ENCODE data around the gene KRTAP20-2. TPM values are rescaled to one million over a fixed set of nuclear protein-coding genes. Genes with fewer than 3 reads are reported as not detected.

Gene KRTAP20-2
- total RNA-seq (2021) (not detected in 2 replicates), Bru-seq, nascent RNA (not detected), BruChase-seq, experiment 1, labeled RNA remaining after a 2-hour chase (not detected), BruChase-seq, experiment 2, labeled RNA remaining after a 6-hour chase (not detected)
- long read RNA-seq = 0 reads

DNA sequence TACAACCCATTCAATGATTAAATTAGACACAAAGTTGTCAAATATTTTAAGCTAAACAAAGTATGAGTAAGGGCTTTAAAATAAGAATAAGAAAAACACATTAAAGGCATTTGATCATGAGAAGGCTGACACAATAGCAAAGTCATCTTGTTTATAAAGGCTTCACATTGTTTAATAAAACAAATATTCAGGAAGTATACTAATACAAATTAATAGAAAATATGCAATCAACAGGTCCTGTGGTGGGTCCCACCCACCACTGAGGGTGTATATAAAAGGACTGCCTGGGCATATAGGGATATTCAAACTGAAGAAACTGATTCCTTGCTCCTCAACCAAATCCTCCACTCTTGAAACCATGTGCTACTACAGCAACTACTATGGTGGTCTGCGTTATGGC is at the start of gene KRTAP20-2:
KRTAP20-2 (plus strand) TSS at position 301 of the 400 bp plus-strand sequence; CDS start at position 359, 58 bp downstream.
- intact Hi-C loops (cut with micrococcal nuclease; ENCODE audit: unreplicated experiment) = no loop called here
- POLR2A ChIA-PET (ENCODE audit: low non-redundant PET) = no interaction called here
- CTCF ChIA-PET = no interaction called here
- no TSS peak for BruUV-seq (replicated peaks)
- Histone ChIP-seq H3K36me3 (ENCODE audit: insufficient read depth, low read length, poor library complexity, severe bottlenecking) (no peaks in the 10 kb centered on the region), H3K4me1 (ENCODE audit: insufficient read depth, low read length, poor library complexity, severe bottlenecking) (no peaks in the 10 kb centered on the region), H3K9me3 (ENCODE audit: low read depth, low read length, poor library complexity, severe bottlenecking) (peaks cover 19% of the 10 kb centered on the region), H3K4me3 (ENCODE audit: low read depth, low read length, poor library complexity, severe bottlenecking) (no peak within 1 kb of the TSS), H3K27me3 (replicated peaks; ENCODE audit: insufficient read depth, low read depth, low read length, poor library complexity) (no peaks in the 10 kb centered on the region), H3K27ac (ENCODE audit: low read depth, low read length, poor library complexity, severe bottlenecking) (no peak within 1 kb of the TSS)
- TF ChIP-seq EZH2 (IDR thresholded peaks at IDR 0.05; ENCODE audit: borderline replicate concordance, low read depth, low read length, poor library complexity, severe bottlenecking) = no peak
- TF ChIP-seq, protein P1, sequence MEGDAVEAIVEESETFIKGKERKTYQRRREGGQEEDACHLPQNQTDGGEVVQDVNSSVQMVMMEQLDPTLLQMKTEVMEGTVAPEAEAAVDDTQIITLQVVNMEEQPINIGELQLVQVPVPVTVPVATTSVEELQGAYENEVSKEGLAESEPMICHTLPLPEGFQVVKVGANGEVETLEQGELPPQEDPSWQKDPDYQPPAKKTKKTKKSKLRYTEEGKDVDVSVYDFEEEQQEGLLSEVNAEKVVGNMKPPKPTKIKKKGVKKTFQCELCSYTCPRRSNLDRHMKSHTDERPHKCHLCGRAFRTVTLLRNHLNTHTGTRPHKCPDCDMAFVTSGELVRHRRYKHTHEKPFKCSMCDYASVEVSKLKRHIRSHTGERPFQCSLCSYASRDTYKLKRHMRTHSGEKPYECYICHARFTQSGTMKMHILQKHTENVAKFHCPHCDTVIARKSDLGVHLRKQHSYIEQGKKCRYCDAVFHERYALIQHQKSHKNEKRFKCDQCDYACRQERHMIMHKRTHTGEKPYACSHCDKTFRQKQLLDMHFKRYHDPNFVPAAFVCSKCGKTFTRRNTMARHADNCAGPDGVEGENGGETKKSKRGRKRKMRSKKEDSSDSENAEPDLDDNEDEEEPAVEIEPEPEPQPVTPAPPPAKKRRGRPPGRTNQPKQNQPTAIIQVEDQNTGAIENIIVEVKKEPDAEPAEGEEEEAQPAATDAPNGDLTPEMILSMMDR (conservative IDR thresholded peaks at IDR 0.05; ENCODE audit: low read depth, low read length) = no peak
- no peak for DNase-seq (ENCODE audit: low spot score)

DNA sequence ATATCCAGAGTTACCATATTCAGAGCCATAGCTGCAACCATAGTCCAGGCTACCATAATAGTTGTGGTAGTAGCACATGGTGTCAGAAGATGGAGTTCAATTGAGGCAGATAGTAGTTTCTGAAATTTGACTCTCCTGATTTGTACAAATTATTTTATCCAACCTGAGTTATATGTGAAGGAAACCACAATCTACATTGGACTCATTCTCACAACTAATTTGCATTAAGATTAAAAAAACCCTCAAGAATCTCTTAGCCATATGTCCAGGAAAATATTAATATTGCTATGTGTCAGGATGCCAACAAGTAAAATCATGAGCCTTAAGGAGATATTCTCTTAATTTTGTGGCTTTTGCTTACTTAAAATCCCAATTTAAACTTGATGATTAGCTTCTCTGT is 44.7 kb upstream of the KRTAP20-2 start, which contains the start of gene KRTAP22-2:
KRTAP22-2 (minus strand) TSS at position 101 of the 400 bp plus-strand sequence.
- H3K4me1 ChIP-seq (ENCODE audit: insufficient read depth, low read length, poor library complexity, severe bottlenecking) = no peaks in the 10 kb centered on the region
- intact Hi-C loops (cut with micrococcal nuclease; ENCODE audit: unreplicated experiment) = no loop called here
- POLR2A ChIA-PET (ENCODE audit: low non-redundant PET) = no interaction called here
- CTCF ChIA-PET = no interaction called here
- no peaks in the 10 kb centered on the region for H3K36me3 ChIP-seq (ENCODE audit: insufficient read depth, low read length, poor library complexity, severe bottlenecking)
- no peak for DNase-seq (ENCODE audit: low spot score)
- no peaks in the 10 kb centered on the region for H3K9me3 ChIP-seq (ENCODE audit: low read depth, low read length, poor library complexity, severe bottlenecking)
- no TSS peak for BruUV-seq (replicated peaks)
- no peak for TF ChIP-seq EZH2 (IDR thresholded peaks at IDR 0.05; ENCODE audit: borderline replicate concordance, low read depth, low read length, poor library complexity, severe bottlenecking)
- TF ChIP-seq, protein P1 (conservative IDR thresholded peaks at IDR 0.05; ENCODE audit: low read depth, low read length) = no peak
- H3K27me3 ChIP-seq (replicated peaks; ENCODE audit: insufficient read depth, low read depth, low read length, poor library complexity) = no peaks in the 10 kb centered on the region
- H3K27ac ChIP-seq (ENCODE audit: low read depth, low read length, poor library complexity, severe bottlenecking) = no peak within 1 kb of the TSS
- H3K4me3 ChIP-seq (ENCODE audit: low read depth, low read length, poor library complexity, severe bottlenecking) = no peak within 1 kb of the TSS

DNA sequence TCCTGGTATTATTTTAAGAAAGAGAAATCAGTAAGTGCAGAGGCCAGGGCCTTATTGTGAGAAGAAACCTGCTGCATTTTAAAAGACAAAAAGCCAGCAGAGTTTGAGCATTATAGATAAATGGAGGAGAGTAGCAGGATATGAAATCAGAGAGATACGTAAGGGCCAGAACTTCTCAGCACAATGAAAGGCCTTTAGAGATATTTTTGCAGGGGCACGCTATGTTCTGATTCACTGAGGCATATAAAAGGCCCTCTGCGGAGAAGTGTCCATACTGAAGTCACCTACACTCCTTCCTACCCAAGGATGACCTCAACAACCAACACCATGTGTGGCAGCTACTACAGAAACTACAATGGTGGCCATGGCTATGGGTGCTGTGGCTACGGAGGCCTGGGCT is 42.9 kb upstream of the KRTAP20-2 start, which contains the start of gene KRTAP6-3:
KRTAP6-3 (plus strand) TSS at position 301 of the 400 bp plus-strand sequence; CDS start at position 307, 6 bp downstream.
- H3K27me3 ChIP-seq (replicated peaks; ENCODE audit: insufficient read depth, low read depth, low read length, poor library complexity) = no peaks in the 10 kb centered on the region

GRCh38 chr21:30598802-30599201 is 36.2 kb upstream of the KRTAP20-2 start, which contains the start of gene KRTAP6-2:
Gene KRTAP6-2 (minus strand): TSS chr21:30598902. CDS start chr21:30598874, 28 bp downstream.
- H3K27me3 ChIP-seq (replicated peaks; ENCODE audit: insufficient read depth, low read depth, low read length, poor library complexity) = no peaks in the 10 kb centered on the region

More for the DNA sequence above, 42.9 kb upstream of the KRTAP20-2 start, which contains the start of gene KRTAP6-3:
- no peak for TF ChIP-seq EZH2 (IDR thresholded peaks at IDR 0.05; ENCODE audit: borderline replicate concordance, low read depth, low read length, poor library complexity, severe bottlenecking)
- intact Hi-C loops (cut with micrococcal nuclease; ENCODE audit: unreplicated experiment) = no loop called here
- DNase-seq (ENCODE audit: low spot score) = no peak
- no peaks in the 10 kb centered on the region for H3K4me1 ChIP-seq (ENCODE audit: insufficient read depth, low read length, poor library complexity, severe bottlenecking)
- no peak within 1 kb of the TSS for H3K4me3 ChIP-seq (ENCODE audit: low read depth, low read length, poor library complexity, severe bottlenecking)
- no TSS peak for BruUV-seq (replicated peaks)
- no peak within 1 kb of the TSS for H3K27ac ChIP-seq (ENCODE audit: low read depth, low read length, poor library complexity, severe bottlenecking)
- ChIA-PET POLR2A (ENCODE audit: low non-redundant PET) (no interaction called here), CTCF (no interaction called here)
- no peaks in the 10 kb centered on the region for H3K36me3 ChIP-seq (ENCODE audit: insufficient read depth, low read length, poor library complexity, severe bottlenecking)
- H3K9me3 ChIP-seq (ENCODE audit: low read depth, low read length, poor library complexity, severe bottlenecking) = no peaks in the 10 kb centered on the region

More at GRCh38 chr21:30598802-30599201, 36.2 kb upstream of the KRTAP20-2 start, which contains the start of gene KRTAP6-2:
- Histone ChIP-seq H3K4me3 (ENCODE audit: low read depth, low read length, poor library complexity, severe bottlenecking) (no peak within 1 kb of the TSS), H3K9me3 (ENCODE audit: low read depth, low read length, poor library complexity, severe bottlenecking) (peaks cover 10% of the 10 kb centered on the region), H3K36me3 (ENCODE audit: insufficient read depth, low read length, poor library complexity, severe bottlenecking) (no peaks in the 10 kb centered on the region), H3K27ac (ENCODE audit: low read depth, low read length, poor library complexity, severe bottlenecking) (no peak within 1 kb of the TSS), H3K4me1 (ENCODE audit: insufficient read depth, low read length, poor library complexity, severe bottlenecking) (no peaks in the 10 kb centered on the region)
- intact Hi-C loops (cut with micrococcal nuclease; ENCODE audit: unreplicated experiment) = no loop called here
- DNase-seq (ENCODE audit: low spot score) = no peak
- ChIA-PET POLR2A (ENCODE audit: low non-redundant PET) (no interaction called here), CTCF (no interaction called here)
- no TSS peak for BruUV-seq (replicated peaks)
- TF ChIP-seq, protein P1 (conservative IDR thresholded peaks at IDR 0.05; ENCODE audit: low read depth, low read length) = no peak
- TF ChIP-seq EZH2 (IDR thresholded peaks at IDR 0.05; ENCODE audit: borderline replicate concordance, low read depth, low read length, poor library complexity, severe bottlenecking) = no peak
